Endothelial cell (in vitro differentiated cells): Measurements from ENCODE around the gene ESR1. TPM values are rescaled to one million over a fixed set of nuclear protein-coding genes. Genes with fewer than 3 reads are reported as not detected.

Experiments
- DNase-seq: peaks from one replicate; pipeline ENCODE4 v3.0.0; 2021; ENCODE audit warnings: low spot score
- H3K27ac Mint-ChIP-seq: one replicate; pipeline ENCODE4 v1.8.0; 2021; ENCODE audit warnings: mixed read lengths, inconsistent platforms; ENCODE audit not compliant: unreplicated experiment
- H3K27me3 Mint-ChIP-seq: one replicate; pipeline ENCODE4 v1.8.0; 2021; ENCODE audit warnings: mild to moderate bottlenecking, moderate library complexity, mixed read lengths, inconsistent platforms; ENCODE audit not compliant: unreplicated experiment
- H3K36me3 Mint-ChIP-seq: one replicate; pipeline ENCODE4 v1.8.0; 2021; ENCODE audit warnings: mild to moderate bottlenecking, low read depth, mixed read lengths, inconsistent platforms; ENCODE audit not compliant: unreplicated experiment
- H3K4me1 Mint-ChIP-seq: one replicate; pipeline ENCODE4 v1.8.0; 2021; ENCODE audit warnings: mild to moderate bottlenecking, mixed read lengths, inconsistent platforms; ENCODE audit not compliant: unreplicated experiment
- H3K4me3 Mint-ChIP-seq: one replicate; pipeline ENCODE4 v1.8.0; 2021; ENCODE audit warnings: mild to moderate bottlenecking, mixed read lengths, inconsistent platforms; ENCODE audit not compliant: unreplicated experiment
- H3K9me3 Mint-ChIP-seq: one replicate; pipeline ENCODE4 v1.8.0; 2021; ENCODE audit warnings: mixed read lengths, inconsistent platforms; ENCODE audit not compliant: unreplicated experiment
- total RNA-seq: library from RNA; stranded (reverse); fragmentation: NEBNext Ultra II Directional; extraction: Animal tissue kit (Norgen Biotek cat#: 25700); gene quantifications from one replicate; pipeline ENCODE4 v1.2.1, GENCODE V29; 2021; ENCODE audit not compliant: unreplicated experiment
- TF ChIP-seq, protein P1 (sequence below): fragments of 200-600 bp; sonication (generic); IDR thresholded peaks from one replicate; pipeline ENCODE4 v1.5.0; 2021; ENCODE audit warnings: antibody characterized with exemption; ENCODE audit not compliant: unreplicated experiment

The ESR1 gene
- total RNA-seq, 1 donor from 2014 or later, result 0.05 TPM

DNA sequence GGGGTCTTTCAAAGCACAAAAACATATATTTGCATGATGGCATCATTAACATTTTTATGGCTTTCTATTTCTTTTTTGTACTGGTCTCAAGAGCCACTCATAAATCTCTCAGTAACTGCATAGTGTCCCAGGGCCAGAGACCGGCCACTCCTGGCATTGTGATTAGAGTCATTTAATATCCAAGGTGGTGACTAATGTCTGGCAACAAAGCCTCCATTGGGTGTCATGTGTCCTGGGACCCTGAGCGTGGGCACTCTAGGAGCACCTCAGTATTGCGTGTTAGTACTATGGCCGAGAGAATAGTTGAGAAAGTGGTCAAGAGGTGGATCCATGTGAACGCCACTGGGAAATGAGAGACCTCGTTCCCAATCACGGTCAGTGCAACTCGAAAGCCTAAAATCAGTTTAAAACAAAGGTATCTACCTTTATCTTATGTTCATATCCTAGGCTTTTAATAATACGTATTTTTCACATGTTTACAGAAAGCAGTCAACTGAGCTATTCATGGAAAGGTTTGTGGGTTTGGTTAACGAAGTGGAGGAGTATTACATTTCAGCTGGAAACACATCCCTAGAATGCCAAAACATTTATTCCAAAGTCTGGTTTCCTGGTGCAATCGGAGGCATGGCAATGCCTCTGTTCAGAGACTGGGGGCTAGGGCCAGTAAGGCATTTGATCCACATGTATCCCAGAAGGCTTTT is 2.7 kb upstream of the ESR1 start:
- TF ChIP-seq, protein P1, sequence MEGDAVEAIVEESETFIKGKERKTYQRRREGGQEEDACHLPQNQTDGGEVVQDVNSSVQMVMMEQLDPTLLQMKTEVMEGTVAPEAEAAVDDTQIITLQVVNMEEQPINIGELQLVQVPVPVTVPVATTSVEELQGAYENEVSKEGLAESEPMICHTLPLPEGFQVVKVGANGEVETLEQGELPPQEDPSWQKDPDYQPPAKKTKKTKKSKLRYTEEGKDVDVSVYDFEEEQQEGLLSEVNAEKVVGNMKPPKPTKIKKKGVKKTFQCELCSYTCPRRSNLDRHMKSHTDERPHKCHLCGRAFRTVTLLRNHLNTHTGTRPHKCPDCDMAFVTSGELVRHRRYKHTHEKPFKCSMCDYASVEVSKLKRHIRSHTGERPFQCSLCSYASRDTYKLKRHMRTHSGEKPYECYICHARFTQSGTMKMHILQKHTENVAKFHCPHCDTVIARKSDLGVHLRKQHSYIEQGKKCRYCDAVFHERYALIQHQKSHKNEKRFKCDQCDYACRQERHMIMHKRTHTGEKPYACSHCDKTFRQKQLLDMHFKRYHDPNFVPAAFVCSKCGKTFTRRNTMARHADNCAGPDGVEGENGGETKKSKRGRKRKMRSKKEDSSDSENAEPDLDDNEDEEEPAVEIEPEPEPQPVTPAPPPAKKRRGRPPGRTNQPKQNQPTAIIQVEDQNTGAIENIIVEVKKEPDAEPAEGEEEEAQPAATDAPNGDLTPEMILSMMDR, result no peak
- peaks cover 15% of the 10 kb centered on the region for H3K4me1 Mint-ChIP-seq
- peaks cover 5% of the 10 kb centered on the region for H3K36me3 Mint-ChIP-seq
- H3K27me3 Mint-ChIP-seq, result peaks cover 25% of the 10 kb centered on the region
- H3K27ac Mint-ChIP-seq, result no peak overlapping the region
- H3K9me3 Mint-ChIP-seq, result no peaks in the 10 kb centered on the region
- H3K4me3 Mint-ChIP-seq, result no peak overlapping the region
- no peak for DNase-seq

DNA sequence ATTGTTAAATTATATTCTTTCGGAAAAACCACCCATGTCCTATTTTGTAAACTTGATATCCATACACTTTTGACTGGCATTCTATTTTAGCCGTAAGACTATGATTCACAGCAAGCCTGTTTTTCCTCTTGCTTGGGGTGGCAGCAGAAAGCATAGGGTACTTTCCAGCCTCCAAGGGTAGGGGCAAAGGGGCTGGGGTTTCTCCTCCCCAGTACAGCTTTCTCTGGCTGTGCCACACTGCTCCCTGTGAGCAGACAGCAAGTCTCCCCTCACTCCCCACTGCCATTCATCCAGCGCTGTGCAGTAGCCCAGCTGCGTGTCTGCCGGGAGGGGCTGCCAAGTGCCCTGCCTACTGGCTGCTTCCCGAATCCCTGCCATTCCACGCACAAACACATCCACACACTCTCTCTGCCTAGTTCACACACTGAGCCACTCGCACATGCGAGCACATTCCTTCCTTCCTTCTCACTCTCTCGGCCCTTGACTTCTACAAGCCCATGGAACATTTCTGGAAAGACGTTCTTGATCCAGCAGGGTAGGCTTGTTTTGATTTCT is 2.1 kb upstream of the ESR1 start:
- Mint-ChIP-seq H3K4me1 (peaks cover 15% of the 10 kb centered on the region), H3K9me3 (no peaks in the 10 kb centered on the region), H3K27me3 (peaks cover 25% of the 10 kb centered on the region), H3K36me3 (peaks cover 5% of the 10 kb centered on the region), H3K4me3 (no peak overlapping the region), H3K27ac (no peak overlapping the region)
- TF ChIP-seq, protein P1, result no peak
- no peak for DNase-seq

DNA sequence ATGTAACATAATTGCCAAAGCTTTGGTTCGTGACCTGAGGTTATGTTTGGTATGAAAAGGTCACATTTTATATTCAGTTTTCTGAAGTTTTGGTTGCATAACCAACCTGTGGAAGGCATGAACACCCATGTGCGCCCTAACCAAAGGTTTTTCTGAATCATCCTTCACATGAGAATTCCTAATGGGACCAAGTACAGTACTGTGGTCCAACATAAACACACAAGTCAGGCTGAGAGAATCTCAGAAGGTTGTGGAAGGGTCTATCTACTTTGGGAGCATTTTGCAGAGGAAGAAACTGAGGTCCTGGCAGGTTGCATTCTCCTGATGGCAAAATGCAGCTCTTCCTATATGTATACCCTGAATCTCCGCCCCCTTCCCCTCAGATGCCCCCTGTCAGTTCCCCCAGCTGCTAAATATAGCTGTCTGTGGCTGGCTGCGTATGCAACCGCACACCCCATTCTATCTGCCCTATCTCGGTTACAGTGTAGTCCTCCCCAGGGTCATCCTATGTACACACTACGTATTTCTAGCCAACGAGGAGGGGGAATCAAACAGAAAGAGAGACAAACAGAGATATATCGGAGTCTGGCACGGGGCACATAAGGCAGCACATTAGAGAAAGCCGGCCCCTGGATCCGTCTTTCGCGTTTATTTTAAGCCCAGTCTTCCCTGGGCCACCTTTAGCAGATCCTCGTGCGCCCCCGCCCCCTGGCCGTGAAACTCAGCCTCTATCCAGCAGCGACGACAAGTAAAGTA is 547 bp upstream of the ESR1 start:
- Mint-ChIP-seq H3K27ac (no peak overlapping the region), H3K27me3 (peaks cover 25% of the 10 kb centered on the region), H3K9me3 (no peaks in the 10 kb centered on the region), H3K36me3 (peaks cover 5% of the 10 kb centered on the region), H3K4me3 (peak overlapping the region; percentile 82), H3K4me1 (peaks cover 15% of the 10 kb centered on the region)
- DNase-seq, result peak; percentile 13
- TF ChIP-seq, protein P1, result no peak

DNA sequence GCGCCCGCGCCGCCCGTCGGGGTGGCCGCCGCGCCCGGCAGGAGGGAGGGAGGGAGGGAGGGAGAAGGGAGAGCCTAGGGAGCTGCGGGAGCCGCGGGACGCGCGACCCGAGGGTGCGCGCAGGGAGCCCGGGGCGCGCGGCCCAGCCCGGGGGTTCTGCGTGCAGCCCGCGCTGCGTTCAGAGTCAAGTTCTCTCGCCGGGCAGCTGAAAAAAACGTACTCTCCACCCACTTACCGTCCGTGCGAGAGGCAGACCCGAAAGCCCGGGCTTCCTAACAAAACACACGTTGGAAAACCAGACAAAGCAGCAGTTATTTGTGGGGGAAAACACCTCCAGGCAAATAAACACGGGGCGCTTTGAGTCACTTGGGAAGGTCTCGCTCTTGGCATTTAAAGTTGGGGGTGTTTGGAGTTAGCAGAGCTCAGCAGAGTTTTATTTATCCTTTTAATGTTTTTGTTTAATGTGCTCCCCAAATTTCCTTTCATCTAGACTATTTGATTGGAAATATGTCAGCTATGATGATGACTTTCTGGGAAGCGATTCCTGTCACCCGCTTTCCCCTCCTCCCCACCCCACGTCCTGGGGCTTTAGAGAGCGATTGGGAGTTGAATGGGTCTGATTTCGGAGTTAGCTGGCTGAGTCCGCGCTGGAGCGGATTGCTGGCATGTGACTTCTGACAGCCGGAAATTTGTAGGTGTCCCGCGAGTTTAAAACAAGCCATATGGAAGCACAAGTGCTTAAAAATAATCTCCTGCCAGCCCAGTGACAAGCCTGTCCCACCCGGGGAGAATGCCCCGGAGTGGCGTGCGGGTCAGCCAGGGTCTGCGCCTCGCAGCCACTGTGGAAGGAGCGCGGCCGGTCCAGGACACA is 1.1 kb downstream of the ESR1 start:
- Mint-ChIP-seq H3K4me3 (peak overlapping the region; percentile 88), H3K27ac (no peak overlapping the region), H3K27me3 (peaks cover 22% of the 10 kb centered on the region), H3K4me1 (peaks cover 15% of the 10 kb centered on the region), H3K36me3 (peaks cover 5% of the 10 kb centered on the region), H3K9me3 (no peaks in the 10 kb centered on the region)
- TF ChIP-seq, protein P1, result no peak
- peak; percentile 26 for DNase-seq
